HG03066 (cell line): Measurements from ENCODE around the gene HMG20B.

Source experiments
- ATAC-seq: cut with Tn5 transposase; IDR thresholded peaks from one replicate; pipeline ENCODE4 v1.9.1; 2021; ENCODE audit warnings: low read depth; ENCODE audit not compliant: unreplicated experiment

HMG20B gene

DNA sequence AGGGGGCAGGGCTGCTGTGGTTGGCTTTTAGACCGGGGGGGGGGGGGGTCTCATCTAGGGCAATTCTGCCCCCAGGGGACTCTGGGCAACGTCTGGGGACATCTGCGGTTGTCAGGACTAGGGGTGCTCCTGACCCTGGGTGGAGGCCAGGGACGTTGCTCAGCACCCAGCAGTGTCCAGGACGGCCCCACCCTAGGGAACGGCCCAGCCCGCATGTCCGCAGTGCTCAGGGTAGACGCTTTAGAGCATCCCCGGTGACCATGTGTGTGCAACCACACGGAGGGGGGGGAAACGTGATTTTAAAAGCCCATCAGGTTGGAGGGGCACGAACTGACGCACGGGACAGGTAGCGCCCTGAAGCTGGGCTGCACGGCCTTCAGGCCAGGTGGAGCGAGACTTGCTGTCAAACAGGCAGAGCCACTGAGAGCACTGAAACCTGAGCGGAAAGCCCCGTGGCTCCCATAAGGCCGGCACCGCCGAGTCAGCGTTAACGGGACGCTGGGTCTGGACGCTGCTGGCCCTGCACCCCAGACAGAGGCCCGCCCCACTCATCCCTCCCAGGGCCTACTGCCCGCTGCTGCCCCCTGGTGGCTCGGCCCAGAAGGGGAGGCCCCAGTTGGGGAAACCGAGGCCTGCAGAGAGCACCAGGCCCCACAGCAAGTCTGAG, 45.5 kb downstream of the HMG20B start:
- no peak for ATAC-seq

DNA sequence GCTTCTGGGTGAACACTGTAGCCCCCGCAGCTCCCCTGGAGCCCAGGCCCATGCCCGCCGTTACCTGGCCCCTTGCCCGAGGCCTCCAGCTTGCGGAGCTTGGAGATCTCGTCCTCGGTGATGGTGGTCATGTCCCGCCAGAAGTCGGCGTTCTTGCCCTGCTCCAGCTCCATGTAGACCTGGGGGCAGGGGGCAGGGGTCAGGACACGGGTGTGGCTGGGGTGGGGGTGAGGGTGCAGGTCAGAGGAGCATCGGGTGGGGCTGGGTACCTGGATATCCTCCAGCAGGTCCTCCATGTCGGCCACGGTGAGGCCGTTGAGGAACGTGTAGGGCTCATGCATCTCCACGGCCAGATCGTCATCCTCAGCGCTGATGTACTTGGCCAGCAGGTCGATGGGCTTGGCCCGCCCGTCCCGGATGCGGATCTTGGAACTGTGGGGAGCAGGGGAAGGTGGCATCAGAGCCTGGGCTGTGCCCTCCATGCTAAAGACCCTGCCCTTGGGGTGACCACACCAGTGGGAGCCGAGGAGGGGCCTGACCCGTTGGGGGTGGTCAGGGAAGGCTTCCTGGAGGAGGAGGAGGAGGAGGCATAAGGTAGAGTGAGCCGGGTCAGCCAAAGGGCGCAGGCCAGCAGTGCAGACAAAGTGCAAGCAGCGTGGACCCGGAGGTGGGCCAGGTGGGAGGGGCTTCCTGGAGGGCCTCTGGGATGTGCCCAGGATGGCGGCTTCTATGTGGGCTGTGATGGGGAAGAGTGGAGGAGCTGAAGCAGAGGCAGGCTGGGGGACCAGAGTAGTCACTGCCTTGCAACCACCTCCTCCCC, 46.3 kb downstream of the HMG20B start:
- no peak for ATAC-seq

DNA sequence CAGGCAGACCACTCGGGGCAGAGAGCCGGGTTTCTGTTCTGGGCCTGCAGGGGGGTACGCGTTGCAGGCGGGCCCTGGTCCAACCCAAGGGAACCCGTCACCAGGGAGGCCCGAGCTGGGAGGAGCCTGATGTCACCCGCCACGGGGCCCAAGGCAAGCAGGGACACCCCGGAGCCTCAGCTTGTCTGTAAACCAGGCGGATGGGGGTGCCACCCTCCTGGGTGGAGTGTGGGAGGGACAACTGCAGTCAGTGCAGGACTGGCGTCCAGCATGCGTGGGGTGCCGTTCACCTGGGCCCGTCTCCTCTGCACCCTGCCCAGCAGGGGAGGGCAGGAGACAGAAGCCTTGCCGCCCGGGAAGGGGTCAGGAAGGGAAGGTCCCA, 46.9 kb downstream of the HMG20B start:
- no peak for ATAC-seq

DNA sequence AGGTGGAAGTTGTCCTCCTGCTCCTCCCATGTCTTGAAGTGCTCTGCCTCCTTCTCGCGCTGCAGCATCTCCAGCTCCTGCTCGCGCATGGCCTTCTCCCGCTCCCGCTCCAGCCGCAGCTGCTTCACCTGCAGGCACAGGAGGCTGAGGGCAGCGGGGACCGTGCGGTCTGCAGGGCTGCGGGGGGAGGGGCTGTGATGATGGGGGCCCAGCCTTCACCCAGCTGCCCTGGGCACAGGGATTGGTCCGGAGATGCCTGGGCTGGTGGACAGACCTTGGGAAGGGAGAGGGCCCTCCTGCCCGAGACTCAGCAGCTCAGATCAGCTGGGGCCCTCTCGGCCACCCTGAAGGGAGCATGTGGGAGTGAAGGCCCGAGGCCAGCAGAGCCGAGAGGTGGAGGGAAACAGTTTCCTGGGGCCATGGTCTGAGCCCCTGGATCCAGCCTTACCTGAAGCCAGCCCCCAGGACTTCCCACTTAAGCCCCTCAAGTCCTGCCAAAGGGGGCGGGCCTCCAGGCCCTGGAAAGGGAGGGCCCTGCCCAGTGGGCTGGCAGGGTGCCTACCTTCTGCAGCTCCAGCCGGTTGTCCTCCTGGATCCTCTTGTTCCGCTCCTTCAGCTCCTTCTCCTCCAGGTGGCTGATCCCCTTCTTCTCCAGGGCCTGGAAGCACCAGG, 47.5 kb downstream of the HMG20B start:
- ATAC-seq: no peak

DNA sequence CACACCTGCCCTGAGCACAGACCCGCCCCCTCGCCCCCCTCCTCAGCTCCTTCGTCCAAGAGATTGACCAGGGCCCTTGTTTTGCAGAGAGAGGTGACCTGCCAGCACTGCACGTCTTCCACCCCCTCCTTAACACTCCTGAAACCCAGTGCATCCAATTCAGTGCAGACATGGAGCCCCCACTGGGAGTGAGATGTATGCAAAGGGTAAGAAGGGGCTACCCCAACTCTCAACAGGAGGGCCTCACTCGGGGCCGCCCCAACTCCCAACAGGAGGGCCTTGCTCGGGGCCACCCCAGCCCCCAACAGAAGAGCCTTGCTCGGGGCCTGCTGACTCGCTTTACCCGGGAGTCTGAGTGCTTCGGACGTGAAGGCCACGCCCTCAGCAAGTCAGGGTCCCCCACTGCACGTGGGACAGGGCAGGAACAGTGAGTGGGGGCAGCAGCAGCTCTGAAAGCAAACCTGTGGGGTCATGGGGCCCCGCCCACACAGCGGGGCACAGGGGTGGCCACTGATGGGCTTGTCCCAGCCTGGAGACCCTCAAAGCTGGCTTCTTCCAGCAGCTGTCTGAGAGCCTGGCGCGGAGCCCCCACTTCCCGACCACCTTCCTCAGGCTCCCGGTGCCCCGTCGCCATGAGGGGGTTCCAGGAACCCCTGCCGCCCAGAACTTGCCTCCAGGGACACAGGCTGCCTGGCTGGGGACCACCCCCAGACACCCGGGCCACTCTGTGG, 48.2 kb downstream of the HMG20B start:
- no peak for ATAC-seq

DNA sequence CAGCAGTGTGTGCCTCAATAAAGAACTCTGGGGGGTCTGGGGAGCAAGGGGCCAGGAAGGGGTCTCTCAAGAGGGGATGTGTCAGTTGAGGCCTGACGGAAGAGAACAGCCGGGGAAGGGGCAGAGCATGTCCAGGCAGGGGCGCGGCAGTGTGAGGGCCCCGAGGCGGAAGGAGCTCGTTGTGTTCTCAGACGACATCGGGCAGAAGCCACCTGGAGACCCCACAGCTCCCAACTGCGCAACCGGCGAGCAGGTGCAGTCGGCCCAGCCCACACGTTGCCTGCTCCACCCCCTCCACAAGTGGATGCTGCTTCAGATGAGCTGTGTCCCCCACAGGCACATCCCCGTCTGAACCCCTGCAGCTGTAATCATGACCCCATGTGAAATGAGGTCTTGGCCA, 48.9 kb downstream of the HMG20B start:
- ATAC-seq: no peak

DNA sequence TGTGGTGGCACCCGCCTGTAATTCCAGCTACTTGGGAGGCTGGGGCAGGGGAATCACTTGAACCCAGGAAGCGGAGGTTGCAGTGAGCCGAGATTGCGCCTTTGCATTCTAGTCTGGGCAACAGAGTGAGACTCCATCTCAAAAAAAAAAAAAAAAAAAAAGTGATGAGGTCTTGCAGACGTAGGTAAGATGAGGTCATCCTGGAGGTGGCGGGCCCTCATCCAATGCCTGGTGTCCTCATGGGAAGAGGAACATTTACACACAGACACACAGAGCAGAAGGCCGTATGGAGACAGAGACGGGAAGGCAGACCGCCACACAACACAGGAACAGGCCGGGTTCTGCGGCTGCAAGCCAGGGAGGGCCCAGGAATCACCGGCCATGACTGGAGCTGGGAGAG, 49.5 kb downstream of the HMG20B start:
- no peak for ATAC-seq

DNA sequence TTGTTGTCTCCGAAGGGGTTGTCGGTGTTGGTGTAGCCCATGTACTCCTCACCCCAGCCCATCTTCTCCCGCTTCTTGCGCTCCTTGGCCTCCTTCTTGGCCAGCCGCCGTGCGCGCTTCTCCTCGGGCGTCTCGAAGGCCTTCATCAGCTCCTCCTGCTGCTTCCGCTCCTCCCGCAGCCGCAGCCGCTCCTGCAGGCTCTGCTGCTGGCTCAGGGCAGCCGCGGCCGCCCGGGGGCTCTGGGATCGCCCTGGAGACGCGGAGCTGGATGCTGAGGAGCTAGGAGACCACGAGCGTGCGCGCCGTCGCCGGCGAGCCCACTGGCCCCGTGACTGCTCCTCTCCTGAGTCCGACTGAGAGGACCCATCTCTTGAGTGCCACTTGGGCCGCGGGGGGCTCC, 51.0 kb downstream of the HMG20B start:
- ATAC-seq: no peak

DNA sequence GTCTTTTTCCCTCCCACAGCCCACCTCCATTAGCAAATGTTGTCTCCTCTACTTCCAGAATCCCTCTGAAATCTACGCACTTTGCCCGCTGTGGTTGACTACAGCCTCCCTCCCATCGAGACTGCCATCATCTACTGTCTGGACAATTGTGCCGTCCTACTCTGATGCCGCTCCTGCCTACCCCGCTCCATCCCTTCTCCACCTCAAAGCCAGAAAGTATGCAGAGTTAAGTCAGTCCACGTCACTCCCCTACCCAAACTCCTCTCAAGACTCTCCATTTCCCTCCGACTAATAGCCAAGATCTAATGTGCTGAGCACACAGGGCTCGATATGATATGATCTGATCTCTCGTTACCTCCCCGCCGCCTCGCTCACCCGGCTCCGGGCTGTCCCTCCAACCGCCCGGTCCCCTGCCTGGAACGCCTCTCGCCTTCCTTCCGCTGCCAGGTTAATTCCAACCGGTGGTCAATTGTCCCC, 53.3 kb downstream of the HMG20B start:
- ATAC-seq: peak; percentile 6

DNA sequence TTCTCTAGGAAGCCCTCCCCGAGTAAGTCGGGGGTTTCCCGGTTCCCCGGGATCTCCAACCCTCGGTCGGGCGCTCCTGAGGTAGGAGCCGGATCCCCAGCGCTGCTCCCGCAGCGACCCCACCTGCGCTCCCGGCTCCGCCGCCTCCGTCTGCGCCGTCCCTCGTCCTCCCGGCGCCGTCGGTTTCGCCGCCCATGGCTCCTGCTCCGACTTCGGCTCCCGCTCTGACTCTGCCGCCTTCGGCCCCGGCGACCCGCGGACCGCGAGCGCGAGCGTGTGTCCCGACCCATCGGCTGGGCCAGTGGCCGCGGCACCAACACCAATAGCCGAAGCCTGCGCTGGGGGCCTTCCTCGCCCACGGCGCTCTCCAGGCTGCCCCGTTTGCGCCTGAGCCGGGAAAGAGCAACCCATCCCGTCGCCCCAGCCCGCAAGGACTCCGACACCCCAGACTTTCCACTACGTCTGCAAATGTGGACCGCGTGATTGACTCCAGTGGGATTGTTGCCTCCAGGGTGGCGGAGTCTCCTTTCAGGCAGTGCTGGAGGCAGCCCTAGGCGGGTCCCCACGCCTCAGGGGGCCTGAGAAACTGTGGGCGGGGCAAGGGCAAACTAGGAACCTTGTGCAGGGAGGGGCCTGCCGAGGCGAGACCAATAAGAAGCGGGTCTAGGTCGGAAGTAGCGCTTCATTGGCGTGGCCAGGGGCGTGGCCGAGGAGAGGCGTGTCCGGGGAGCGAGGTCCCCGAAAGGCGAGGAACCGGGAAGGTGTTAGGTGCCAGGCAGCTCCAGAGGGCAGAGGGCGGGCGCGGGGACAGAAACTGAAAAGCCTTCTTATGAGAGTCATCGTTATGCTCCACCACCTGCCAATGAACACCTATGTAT, 54.0 kb downstream of the HMG20B start, which contains the start of gene CACTIN:
Gene CACTIN (minus strand): TSS at position 318 of the 878 bp plus-strand sequence. CDS start 28 bp downstream, at position 290.
- peak; percentile 91 for ATAC-seq

DNA sequence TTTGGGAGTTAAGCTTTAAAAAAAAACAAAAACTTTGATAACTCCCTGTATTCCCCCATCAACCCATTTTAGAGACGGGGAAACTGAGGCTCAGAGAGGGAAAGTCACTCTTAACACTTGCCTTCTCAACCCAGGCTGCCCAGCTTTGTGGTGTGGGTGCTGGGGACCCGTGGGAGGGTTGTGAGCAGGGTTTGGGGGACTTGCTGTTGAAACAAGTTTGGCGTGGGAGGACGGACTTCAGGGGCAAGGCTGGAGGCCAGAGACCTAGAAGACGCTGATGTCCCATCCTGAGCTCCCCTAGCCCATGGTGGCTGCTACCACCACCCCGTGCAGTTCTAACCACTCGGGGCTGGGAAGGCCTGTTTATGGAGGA, 54.6 kb downstream of the HMG20B start:
- ATAC-seq: no peak
